GM18519 (cell line): ENCODE measurements around the gene SPACDR.
"Not testable (repeated sequence)": the region's sequence is repeated elsewhere in the genome, so short reads cannot be mapped to it uniquely, and the experiment has no call there.

Experiments
- ATAC-seq: cut with Tn5 transposase; IDR thresholded peaks from one replicate; pipeline ENCODE4 v1.9.1; 2021; ENCODE audit warnings: mild to moderate bottlenecking, moderate library complexity; ENCODE audit not compliant: unreplicated experiment, low FRiP score

Gene SPACDR

DNA sequence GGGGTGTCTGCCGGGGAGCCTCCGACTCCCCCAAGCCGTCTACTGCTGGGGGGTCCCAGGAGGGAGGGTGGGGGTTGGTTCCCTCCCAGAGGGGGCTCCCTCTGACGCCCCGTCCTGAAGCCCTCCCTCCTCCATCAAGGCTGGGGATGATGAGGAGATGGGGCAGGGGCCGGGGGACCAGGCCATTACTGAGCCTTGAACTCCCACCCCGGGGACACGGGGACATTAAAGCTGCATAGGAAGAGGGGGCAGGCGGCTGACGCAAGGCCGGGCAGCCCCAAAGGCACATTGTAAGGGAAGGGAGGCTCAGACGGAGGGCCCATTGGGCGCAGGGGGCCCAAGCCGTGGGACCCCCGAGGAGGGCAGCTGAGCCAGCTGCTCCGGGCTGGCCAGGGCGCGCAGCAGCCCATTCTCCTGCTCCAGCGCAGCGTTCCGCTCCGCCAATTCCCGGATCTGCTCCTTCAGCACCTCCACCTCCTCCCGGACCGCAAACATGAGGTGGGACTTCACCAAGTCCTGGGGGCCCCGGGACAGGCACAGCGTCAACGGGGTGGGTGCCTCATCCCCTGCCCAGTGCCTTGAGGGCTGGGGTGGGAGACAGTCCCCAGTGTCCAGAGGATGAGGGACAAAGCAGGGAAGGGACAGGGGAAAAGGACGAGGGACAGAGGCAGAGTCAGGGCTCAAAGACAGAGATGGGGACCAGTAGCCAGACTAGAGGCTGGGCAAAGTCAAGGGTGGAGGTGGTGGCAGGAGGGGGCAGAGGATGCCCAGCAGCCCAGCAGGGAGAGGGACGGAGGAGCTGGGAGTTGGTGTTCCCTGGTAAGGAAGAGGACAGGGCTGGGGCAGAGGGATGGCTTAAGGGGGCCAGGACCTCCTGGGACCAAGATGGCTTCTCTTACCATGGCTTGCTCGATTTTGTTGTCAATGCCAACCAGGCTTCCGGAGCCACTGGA is 2.9 kb upstream of the SPACDR start:
- ATAC-seq: no peak

GRCh38 chr7:100465702-100466311 is 1.7 kb upstream of the SPACDR start:
- ATAC-seq: no peak

DNA sequence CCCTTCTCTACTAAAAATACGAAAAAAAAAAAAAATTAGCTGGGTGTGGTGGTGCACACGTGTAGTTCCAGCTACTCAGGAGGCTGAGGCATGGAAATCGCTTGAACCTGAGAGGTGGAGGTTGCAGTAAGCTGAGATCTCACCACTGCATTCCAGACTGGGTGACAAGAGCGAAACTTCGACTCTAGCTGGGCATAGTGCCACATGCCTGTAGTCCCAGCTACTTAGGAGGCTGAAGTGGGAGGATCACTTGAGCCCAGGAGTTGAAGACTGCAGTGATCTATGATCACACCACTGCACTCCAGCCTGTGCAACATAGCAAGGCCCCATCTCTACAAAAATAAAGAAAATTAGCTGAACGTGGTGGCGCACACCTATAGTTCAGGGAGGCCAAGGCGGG is 1.2 kb upstream of the SPACDR start:
- ATAC-seq: no peak

- no peak for ATAC-seq
Observed at GRCh38 chr7:100464791-100465190, 731 bp upstream of the SPACDR start.

- no peak for ATAC-seq
Observed at GRCh38 chr7:100457033-100457432, 7.0 kb downstream of the SPACDR start.

GRCh38 chr7:100456562-100456961 is 7.5 kb downstream of the SPACDR start:
- ATAC-seq: no peak

- no peak for ATAC-seq
Observed at GRCh38 chr7:100455206-100455605, 8.9 kb downstream of the SPACDR start.

- not testable (repeated sequence) for ATAC-seq
Observed at GRCh38 chr7:100453854-100454253, 10.2 kb downstream of the SPACDR start.

DNA sequence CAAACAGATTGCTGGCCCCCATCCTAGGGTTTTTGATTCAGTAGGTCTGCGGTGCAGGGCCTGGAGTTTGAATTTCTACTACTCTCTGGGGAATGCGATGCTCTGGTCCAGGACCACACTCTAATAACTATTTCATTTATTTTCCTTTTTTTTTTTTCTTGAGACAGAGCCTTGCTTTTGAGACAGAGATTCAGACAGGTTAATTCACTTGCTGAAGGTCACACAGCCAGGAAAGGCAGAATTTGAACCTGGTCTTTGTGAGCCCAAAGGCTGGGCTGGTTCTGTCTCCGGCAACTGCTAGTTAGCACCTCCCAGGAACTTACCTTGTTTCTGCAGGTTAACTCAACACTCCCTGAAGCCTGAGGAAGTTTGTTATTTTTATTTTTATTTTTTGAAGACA is 11.5 kb downstream of the SPACDR start:
- no peak for ATAC-seq

- no peak for ATAC-seq
Observed at GRCh38 chr7:100449190-100449795, 14.8 kb downstream of the SPACDR start.

GRCh38 chr7:100447363-100447762 is 16.7 kb downstream of the SPACDR start:
- ATAC-seq: not testable (repeated sequence)

DNA sequence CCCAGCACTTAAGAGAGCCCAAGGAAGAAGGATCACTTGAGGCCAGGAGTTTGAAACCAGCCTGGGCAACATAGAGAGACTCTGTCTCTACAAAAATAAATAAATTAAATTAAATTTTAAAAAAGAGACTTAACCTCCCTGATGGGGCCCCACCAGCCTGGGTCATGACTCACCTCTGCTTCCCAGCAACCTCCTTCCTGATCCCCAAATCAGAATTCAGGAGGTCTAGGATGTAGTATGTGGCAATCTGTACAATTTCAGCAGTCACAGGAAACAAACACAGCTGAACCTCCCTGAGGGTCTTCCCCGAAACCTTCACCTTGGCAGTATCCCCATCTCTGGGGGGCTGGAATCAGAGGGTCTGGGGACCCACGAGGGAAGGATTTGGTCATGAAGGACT is 18.0 kb downstream of the SPACDR start:
- no peak for ATAC-seq

DNA sequence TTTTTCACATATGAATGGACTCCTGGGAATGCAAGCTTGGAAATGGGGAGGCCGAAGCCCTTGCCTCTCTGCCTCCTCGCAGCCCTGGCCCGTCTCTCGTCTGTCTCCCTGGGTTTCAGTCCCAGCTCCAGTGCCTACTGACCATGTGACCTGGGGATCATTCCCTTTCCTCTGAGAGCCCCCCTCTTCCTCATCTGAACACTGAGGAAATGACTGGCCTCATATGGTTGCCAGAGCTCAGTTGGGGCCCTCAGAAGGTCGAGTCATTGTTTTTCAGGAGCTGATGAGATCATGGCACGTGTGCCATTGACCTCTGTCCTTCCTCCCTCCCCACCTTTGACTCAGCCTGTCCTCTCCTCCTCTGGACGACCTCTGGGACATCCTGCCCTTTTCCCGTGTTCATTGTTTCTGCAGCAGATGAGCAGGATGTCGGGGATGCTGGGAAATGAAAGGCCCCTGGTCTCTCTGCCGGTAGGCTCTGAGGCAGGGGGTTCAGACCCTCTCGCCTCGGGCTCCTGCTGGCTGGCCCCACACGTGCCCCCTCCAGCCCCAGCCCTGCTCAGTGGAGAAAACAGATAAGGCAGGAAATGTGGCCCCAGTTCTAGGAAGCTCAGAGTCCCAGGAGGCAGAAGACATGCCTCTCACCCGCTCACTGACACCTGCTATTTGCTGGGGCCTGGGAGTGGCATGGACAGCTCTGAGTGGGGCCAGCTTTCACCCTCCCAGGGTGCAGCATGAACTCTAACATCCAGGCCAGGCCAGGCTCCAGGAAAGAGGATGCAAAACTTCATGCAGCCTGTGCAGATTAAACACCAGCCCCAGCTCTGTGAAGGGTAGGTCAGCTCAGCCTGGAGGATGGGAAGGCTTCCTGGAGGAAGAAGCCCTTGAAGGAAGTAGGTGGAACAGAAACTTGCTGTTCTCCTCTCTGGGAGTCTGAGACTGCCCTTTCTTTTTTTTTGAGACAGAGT is 19.5 kb downstream of the SPACDR start:
- ATAC-seq: no peak

- ATAC-seq: no peak
Observed at GRCh38 chr7:100443096-100443840, 20.8 kb downstream of the SPACDR start.

DNA sequence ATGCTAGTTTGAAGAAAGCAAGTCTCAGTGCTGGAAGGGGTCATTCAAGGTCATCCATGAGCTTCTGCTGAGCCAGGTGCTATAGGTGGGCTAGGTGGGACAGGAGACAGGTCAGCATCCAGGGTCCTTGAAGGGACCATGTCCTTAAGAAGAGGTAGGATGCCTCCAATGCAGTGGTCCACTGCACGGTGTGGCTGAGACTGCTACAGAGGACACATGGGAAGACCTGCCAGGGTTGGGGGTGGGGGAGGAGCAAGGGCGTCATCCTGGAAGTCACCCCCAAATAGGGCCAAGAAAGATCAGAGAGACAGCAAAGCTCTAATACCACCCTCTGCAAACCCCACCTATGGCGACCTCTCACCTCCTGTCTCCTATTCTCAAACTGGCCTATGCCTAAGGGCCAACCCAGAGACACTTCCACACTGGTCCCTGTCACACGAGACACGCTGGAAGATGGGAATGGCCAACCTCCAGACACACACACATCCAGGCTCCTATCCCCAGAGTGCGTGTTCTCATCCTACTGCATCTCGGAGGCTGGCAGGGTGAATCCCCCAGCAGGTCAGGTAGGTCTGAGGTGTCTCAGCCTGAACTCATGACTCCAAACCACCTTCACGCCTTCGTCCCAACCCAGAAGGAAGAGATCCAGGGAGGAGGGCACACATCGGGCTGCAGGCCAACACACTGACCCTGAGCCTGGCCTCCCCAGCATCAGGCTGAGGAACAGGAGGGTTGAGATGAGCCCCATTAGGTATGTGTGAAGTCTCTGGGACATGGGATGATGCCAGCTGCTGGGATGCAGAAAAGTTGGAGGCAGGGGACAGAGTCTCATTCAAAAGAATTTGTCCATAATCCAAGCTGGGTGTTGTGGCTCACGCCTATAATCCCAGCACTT is 22.2 kb downstream of the SPACDR start:
- ATAC-seq: no peak

DNA sequence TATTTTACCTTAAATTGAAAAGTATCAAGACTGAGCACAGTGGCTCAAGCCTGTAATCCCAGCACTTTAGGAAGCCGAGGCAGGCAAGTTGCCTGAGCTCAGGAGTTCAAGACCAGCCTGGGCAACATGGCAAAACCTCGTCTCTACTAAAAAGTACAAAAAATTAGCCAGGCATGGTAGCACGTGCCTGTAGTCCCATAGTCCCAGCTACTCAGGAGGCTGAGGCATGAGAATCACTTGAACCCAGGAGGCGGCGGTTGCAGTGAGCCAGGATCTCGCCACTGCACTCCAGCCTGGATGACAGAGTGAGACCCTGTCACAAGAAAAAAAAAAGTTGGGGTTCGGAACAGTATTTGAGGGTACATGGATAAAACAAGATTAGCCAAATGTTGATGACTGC is 24.8 kb downstream of the SPACDR start:
- not testable (repeated sequence) for ATAC-seq

- not testable (repeated sequence) for ATAC-seq
Observed at GRCh38 chr7:100438731-100439130, 25.3 kb downstream of the SPACDR start.

- ATAC-seq: no peak
Observed at GRCh38 chr7:100438172-100438571, 25.9 kb downstream of the SPACDR start.
